ENCODE results near the gene CDA.
A peak's percentile ranks its signal among the peaks of the same experiment; 100 is the strongest.

Gene CDA

DNA sequence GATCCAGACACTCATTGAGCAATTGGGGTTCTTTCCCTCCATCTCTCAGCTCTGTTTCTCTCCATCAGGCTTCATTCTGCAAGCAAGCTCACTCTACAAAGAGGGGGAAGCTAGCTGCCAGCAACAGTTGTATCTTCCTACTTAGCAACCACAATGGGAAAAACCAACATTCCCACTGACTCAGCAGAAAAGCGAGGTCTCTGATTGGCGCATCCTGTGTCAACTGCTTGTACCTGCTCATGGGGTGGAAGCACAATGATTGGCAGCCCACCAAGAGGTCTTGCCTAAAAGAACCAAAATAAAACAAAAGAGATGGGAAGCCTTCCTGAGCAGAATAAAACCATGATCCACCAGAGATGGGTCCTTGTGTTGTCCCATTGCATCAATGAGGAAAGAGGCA lies 4.0 kb upstream of the CDA start:
- H3K4me3 ChIP-seq (ENCODE audit: low read depth in 1 of 2, low read length in 2 of 2): no peak overlapping the region
- peaks cover 11 to 15% of the 10 kb centered on the region in 2 donors for H3K27me3 ChIP-seq (ENCODE audit: control insufficient read depth in 1 of 2, insufficient read depth in 2 of 2, low read length in 2 of 2)
- H3K9ac ChIP-seq (ENCODE audit: low read depth in 1 of 2, low read length in 2 of 2): no peak overlapping the region
- no peaks in the 10 kb centered on the region for H3K36me3 ChIP-seq (ENCODE audit: control insufficient read depth in 1 of 2, insufficient read depth in 2 of 2, low read length in 2 of 2)
- no peak overlapping the region for H3K27ac ChIP-seq (ENCODE audit: low read depth, low read length)
- no peaks in the 10 kb centered on the region for H3K9me3 ChIP-seq (ENCODE audit: control insufficient read depth in 1 of 2, low read length in 2 of 2)
- H3K4me1 ChIP-seq (ENCODE audit: control insufficient read depth in 1 of 2, insufficient read depth in 2 of 2, low read length in 2 of 2): peaks cover 12 to 14% of the 10 kb centered on the region in 2 donors

DNA sequence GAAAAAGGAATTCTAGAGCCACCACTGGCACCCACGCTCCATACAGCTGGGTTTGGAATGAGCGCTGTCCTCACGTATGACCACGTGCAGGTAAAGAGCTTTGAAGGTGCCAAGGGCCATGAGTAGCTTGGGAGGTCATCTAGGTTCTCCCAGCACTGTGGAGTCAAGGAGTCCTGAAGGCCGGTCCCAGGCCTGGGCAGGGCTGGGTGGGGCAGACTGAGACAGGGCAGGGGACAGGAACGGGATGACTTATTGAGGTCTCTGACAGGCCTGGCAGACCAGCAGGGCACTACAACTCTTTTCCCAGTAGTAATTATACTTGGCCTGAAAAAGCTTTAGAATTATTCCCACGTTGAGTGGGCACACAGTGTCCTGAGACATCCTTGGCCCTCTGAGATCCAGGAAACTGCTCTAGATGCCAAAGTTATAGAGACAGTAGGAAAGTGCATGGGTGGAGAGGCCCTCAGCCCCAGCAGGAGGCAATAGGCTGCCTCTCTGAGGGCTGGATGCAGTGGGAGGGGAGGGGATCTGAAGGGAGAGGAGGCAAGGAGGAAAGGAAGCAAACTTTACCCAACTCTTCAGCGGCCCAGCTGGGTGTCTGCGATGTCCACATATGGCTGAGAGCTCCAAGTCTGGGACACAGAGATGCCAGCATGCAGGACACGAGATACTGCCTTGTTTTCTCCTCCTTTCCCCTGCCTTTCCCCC lies 1.8 kb upstream of the CDA start:
- Histone ChIP-seq H3K4me3 (ENCODE audit: low read depth in 1 of 2, low read length in 2 of 2) (no peak overlapping the region), H3K36me3 (ENCODE audit: control insufficient read depth in 1 of 2, insufficient read depth in 2 of 2, low read length in 2 of 2) (no peaks in the 10 kb centered on the region), H3K27me3 (ENCODE audit: control insufficient read depth in 1 of 2, insufficient read depth in 2 of 2, low read length in 2 of 2) (peaks cover 16 to 25% of the 10 kb centered on the region in 2 donors), H3K9me3 (ENCODE audit: control insufficient read depth in 1 of 2, low read length in 2 of 2) (no peaks in the 10 kb centered on the region), H3K27ac (ENCODE audit: low read depth, low read length) (no peak overlapping the region), H3K9ac (ENCODE audit: low read depth in 1 of 2, low read length in 2 of 2) (no peak overlapping the region), H3K4me1 (ENCODE audit: control insufficient read depth in 1 of 2, insufficient read depth in 2 of 2, low read length in 2 of 2) (peaks cover 12 to 14% of the 10 kb centered on the region in 2 donors)

DNA sequence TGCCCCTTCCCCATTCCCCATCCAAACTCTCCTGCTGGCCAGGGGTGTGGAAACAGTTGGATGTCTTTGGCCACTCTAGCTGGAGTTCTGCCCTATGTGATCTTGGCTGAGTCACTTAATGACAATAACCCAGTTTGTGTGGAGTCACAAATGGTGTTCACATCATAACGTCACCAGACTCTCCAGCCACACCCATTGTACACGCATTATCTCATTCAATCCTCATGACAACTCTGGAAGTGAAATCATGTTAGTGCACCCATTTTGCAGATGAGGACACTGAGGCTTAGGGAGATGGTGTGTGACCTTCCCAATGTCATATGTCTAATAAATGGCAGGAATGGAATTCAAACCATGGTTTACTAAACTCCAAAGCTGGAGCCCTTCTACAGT lies 1.2 kb upstream of the CDA start:
- H3K27ac ChIP-seq (ENCODE audit: low read depth, low read length): no peak overlapping the region
- H3K9ac ChIP-seq (ENCODE audit: low read depth in 1 of 2, low read length in 2 of 2): no peak overlapping the region
- no peaks in the 10 kb centered on the region for H3K36me3 ChIP-seq (ENCODE audit: control insufficient read depth in 1 of 2, insufficient read depth in 2 of 2, low read length in 2 of 2)
- H3K27me3 ChIP-seq (ENCODE audit: control insufficient read depth in 1 of 2, insufficient read depth in 2 of 2, low read length in 2 of 2): peaks cover 16 to 28% of the 10 kb centered on the region in 2 donors
- H3K4me3 ChIP-seq (ENCODE audit: low read depth in 1 of 2, low read length in 2 of 2): no peak overlapping the region
- no peaks in the 10 kb centered on the region for H3K9me3 ChIP-seq (ENCODE audit: control insufficient read depth in 1 of 2, low read length in 2 of 2)
- H3K4me1 ChIP-seq (ENCODE audit: control insufficient read depth in 1 of 2, insufficient read depth in 2 of 2, low read length in 2 of 2): peaks cover 12 to 14% of the 10 kb centered on the region in 2 donors

DNA sequence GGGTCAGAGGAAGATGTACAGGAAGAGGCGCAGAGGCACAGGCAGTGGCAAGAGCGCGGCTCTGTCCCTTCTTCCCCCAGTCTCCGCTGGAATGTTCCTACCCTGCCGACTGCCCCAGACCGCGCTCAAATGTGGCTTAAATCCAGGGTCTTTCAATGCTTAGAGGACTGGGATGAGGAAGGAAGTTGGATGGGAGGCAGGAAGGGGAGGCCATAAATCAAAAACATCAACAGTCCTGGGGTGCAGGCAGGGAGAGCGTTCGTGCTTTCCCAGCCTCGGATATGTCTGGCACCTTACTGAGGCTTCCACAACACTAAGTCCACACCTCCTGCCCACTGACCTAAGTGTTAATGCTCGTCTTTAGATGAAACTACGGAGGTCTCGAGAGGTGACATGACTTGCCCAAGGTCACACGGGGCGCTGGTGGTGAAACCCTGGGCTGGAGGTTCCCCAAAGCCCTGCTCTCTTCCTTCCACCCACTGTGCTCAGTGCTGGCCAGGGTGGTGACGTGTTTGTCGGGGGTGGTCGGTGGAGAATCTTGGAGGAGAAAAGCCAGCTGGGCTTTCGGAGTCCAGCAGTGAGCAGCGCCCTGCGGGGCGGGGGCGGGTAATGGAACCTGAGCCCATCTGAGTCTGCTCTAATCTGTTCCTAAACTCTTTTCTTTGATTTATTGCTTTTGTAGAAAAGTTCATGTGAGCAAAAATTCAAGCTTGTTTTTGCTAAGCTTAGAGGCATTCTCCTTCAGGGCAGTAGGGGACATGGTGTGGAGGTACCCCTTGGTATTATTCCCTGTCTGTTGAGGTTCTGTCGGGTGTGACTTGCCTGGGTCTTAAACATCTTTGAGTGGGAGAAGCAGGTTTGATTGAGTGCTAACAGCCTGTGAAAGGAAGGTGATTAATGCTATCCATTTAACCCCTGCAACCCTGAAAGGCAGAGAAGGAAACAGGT lies 708 bp downstream of the CDA start:
- Histone ChIP-seq H3K9ac (ENCODE audit: low read depth in 1 of 2, low read length in 2 of 2) (peak overlapping the region in 1 of 2 donors; percentile 22), H3K27me3 (ENCODE audit: control insufficient read depth in 1 of 2, insufficient read depth in 2 of 2, low read length in 2 of 2) (peaks cover 16 to 28% of the 10 kb centered on the region in 2 donors), H3K4me3 (ENCODE audit: low read depth in 1 of 2, low read length in 2 of 2) (peak overlapping the region; percentile 46)

DNA sequence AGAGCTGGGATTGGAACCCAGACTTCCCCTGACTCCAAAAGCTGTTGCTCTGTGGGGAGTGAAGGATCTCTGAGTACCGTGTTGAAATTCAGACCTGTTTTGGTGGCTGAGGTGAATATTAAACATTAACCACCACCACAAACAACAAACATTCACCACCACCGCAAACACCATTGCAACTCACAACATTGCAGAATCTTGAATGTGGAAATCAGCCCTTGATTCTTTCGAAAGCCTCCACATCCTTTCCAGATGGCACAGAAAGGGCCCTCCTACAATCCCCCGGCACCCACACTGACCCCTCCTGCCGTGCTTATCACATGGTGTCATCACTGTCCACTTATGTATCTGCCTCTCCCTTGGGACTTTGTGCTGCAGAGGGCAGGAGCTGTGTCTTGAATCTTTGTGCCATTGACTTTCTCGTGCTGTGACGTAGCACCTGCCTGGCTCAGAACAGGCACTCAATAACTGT lies 1.4 kb downstream of the CDA start:
- Histone ChIP-seq H3K27me3 (ENCODE audit: control insufficient read depth in 1 of 2, insufficient read depth in 2 of 2, low read length in 2 of 2) (peaks cover 16 to 28% of the 10 kb centered on the region in 2 donors), H3K27ac (ENCODE audit: low read depth, low read length) (no peak overlapping the region)

More for the DNA sequence above, 708 bp downstream of the CDA start:
- Histone ChIP-seq H3K4me1 (ENCODE audit: control insufficient read depth in 1 of 2, insufficient read depth in 2 of 2, low read length in 2 of 2) (peaks cover 12 to 14% of the 10 kb centered on the region in 2 donors), H3K36me3 (ENCODE audit: control insufficient read depth in 1 of 2, insufficient read depth in 2 of 2, low read length in 2 of 2) (no peaks in the 10 kb centered on the region), H3K27ac (ENCODE audit: low read depth, low read length) (no peak overlapping the region), H3K9me3 (ENCODE audit: control insufficient read depth in 1 of 2, low read length in 2 of 2) (no peaks in the 10 kb centered on the region)

DNA sequence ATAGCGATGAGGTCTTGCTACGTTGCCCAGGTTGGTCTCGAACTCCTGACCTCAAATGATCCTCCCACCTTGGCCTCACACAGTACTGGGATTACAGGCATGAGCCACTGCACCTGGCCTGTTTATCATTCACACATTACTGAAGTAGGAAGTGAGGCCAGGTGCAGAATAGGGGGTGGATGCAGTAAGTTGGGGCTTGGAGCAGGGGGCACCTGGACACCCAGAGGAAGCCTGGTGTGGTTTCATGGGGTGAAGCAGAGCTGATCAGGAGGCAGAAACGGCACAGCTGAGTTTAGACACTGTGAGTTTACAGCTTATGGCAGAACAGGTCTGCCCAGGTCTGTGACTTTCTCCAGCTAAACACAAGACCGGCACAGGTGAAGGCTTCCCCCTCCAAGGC lies 4.9 kb downstream of the CDA start:
- peaks cover 9 to 10% of the 10 kb centered on the region in 2 donors for H3K4me1 ChIP-seq (ENCODE audit: control insufficient read depth in 1 of 2, insufficient read depth in 2 of 2, low read length in 2 of 2)
- H3K9ac ChIP-seq (ENCODE audit: low read depth in 1 of 2, low read length in 2 of 2): no peak overlapping the region
- peaks cover 13 to 23% of the 10 kb centered on the region in 2 donors for H3K27me3 ChIP-seq (ENCODE audit: control insufficient read depth in 1 of 2, insufficient read depth in 2 of 2, low read length in 2 of 2)
- H3K36me3 ChIP-seq (ENCODE audit: control insufficient read depth in 1 of 2, insufficient read depth in 2 of 2, low read length in 2 of 2): no peaks in the 10 kb centered on the region
- H3K9me3 ChIP-seq (ENCODE audit: control insufficient read depth in 1 of 2, low read length in 2 of 2): no peaks in the 10 kb centered on the region
- H3K27ac ChIP-seq (ENCODE audit: low read depth, low read length): no peak overlapping the region
- H3K4me3 ChIP-seq (ENCODE audit: low read depth in 1 of 2, low read length in 2 of 2): no peak overlapping the region

More for the DNA sequence above, 1.4 kb downstream of the CDA start:
- Histone ChIP-seq H3K4me1 (ENCODE audit: control insufficient read depth in 1 of 2, insufficient read depth in 2 of 2, low read length in 2 of 2) (peaks cover 12 to 14% of the 10 kb centered on the region in 2 donors), H3K4me3 (ENCODE audit: low read depth in 1 of 2, low read length in 2 of 2) (peak overlapping the region in 1 of 2 donors; percentile 5), H3K9me3 (ENCODE audit: control insufficient read depth in 1 of 2, low read length in 2 of 2) (no peaks in the 10 kb centered on the region), H3K36me3 (ENCODE audit: control insufficient read depth in 1 of 2, insufficient read depth in 2 of 2, low read length in 2 of 2) (no peaks in the 10 kb centered on the region), H3K9ac (ENCODE audit: low read depth in 1 of 2, low read length in 2 of 2) (no peak overlapping the region)

DNA sequence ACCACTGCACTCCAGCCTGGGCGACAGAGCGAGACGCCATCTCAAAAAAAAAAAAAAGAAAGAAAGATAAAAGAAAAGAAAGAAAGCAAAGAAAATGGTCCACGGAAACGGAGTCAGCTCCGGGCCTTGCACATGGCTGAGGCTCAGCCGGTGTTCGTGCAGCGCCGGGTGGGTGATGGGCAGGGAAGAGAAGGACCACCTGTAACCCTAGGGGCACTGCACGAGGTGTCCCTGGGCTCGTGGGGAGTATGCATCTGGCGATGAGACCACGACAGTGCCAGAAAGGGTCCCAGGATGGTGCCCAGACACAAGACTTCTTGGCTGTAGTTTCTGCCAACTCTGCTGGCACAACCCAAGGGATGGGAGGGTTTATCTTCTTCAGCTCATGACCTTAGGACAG lies 5.8 kb downstream of the CDA start:
- H3K4me1 ChIP-seq (ENCODE audit: control insufficient read depth in 1 of 2, insufficient read depth in 2 of 2, low read length in 2 of 2): peaks cover 0 to under 1% of the 10 kb centered on the region in 2 donors
- H3K4me3 ChIP-seq (ENCODE audit: low read depth in 1 of 2, low read length in 2 of 2): no peak overlapping the region
- H3K36me3 ChIP-seq (ENCODE audit: control insufficient read depth in 1 of 2, insufficient read depth in 2 of 2, low read length in 2 of 2): no peaks in the 10 kb centered on the region
- peaks cover 6 to 14% of the 10 kb centered on the region in 2 donors for H3K27me3 ChIP-seq (ENCODE audit: control insufficient read depth in 1 of 2, insufficient read depth in 2 of 2, low read length in 2 of 2)
- no peaks in the 10 kb centered on the region for H3K9me3 ChIP-seq (ENCODE audit: control insufficient read depth in 1 of 2, low read length in 2 of 2)
- no peak overlapping the region for H3K27ac ChIP-seq (ENCODE audit: low read depth, low read length)
- H3K9ac ChIP-seq (ENCODE audit: low read depth in 1 of 2, low read length in 2 of 2): no peak overlapping the region

DNA sequence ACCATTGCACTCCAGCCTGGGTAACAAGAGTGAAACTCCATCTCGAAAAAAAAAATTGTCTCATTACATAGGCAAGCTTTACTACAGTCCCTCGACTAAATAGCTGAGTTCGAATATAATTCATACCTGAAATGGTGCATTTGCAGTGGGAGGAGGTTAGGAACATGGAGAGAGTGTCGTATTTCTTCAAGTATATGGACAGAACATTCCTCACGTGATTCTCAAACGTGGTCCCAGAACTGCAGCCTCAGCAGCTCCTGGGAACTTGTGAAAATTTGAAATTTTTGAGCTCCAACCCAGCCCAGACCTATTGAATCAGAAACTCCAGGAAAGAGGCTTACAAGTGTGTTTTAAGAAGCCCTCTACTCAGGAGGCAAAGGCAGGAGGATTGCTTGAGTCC lies 7.2 kb downstream of the CDA start:
- Histone ChIP-seq H3K4me3 (ENCODE audit: low read depth in 1 of 2, low read length in 2 of 2) (no peak overlapping the region), H3K9me3 (ENCODE audit: control insufficient read depth in 1 of 2, low read length in 2 of 2) (no peaks in the 10 kb centered on the region), H3K4me1 (ENCODE audit: control insufficient read depth in 1 of 2, insufficient read depth in 2 of 2, low read length in 2 of 2) (no peaks in the 10 kb centered on the region), H3K27ac (ENCODE audit: low read depth, low read length) (no peak overlapping the region), H3K9ac (ENCODE audit: low read depth in 1 of 2, low read length in 2 of 2) (no peak overlapping the region), H3K36me3 (ENCODE audit: control insufficient read depth in 1 of 2, insufficient read depth in 2 of 2, low read length in 2 of 2) (no peaks in the 10 kb centered on the region), H3K27me3 (ENCODE audit: control insufficient read depth in 1 of 2, insufficient read depth in 2 of 2, low read length in 2 of 2) (peaks cover 0 to 4% of the 10 kb centered on the region in 2 donors)

DNA sequence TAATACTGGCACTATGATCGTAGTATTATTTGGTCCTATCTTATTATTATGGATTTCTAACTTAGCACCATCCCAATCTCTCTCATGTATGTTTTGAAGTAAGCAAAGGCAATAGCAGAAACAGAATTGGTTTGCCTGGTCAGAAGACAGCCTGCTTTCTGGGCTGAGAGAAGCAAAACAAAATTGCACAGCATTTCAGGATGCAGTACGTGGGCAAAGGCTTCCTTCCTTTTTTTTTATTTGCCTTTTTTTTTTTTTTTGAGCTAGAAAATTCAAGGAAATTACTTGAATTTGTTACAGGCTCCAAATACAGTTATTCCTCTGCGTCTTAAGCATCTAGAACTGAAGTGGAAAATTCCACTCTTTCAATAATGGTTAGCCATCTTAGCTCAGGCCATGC lies 8.8 kb downstream of the CDA start:
- Histone ChIP-seq H3K27me3 (ENCODE audit: control insufficient read depth in 1 of 2, insufficient read depth in 2 of 2, low read length in 2 of 2) (no peaks in the 10 kb centered on the region), H3K4me3 (ENCODE audit: low read depth in 1 of 2, low read length in 2 of 2) (no peak overlapping the region), H3K4me1 (ENCODE audit: control insufficient read depth in 1 of 2, insufficient read depth in 2 of 2, low read length in 2 of 2) (no peaks in the 10 kb centered on the region), H3K9me3 (ENCODE audit: control insufficient read depth in 1 of 2, low read length in 2 of 2) (no peaks in the 10 kb centered on the region), H3K9ac (ENCODE audit: low read depth in 1 of 2, low read length in 2 of 2) (no peak overlapping the region), H3K36me3 (ENCODE audit: control insufficient read depth in 1 of 2, insufficient read depth in 2 of 2, low read length in 2 of 2) (no peaks in the 10 kb centered on the region), H3K27ac (ENCODE audit: low read depth, low read length) (no peak overlapping the region)

DNA sequence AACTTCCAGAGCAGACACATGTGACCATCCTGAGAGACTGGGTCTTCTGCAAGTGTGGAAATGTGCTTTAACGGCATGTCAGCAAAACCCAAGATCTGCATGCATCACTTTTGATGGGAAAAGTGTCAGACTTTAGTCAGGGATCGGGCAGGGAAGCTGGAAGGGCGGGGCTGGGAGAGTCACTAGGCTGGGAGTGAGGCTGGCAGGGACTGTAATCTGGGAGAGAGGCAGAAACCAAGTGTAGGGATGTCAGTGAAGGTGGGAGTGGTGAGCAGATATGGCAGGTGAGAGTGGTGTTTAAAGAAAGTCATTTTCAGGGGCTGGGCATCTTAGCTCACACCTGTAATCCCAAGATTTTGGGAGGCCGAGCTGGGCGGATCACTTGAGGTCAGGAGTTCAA lies 11.3 kb downstream of the CDA start:
- H3K4me3 ChIP-seq (ENCODE audit: low read depth in 1 of 2, low read length in 2 of 2): no peak overlapping the region
- no peaks in the 10 kb centered on the region for H3K9me3 ChIP-seq (ENCODE audit: control insufficient read depth in 1 of 2, low read length in 2 of 2)
- H3K27ac ChIP-seq (ENCODE audit: low read depth, low read length): no peak overlapping the region
- H3K4me1 ChIP-seq (ENCODE audit: control insufficient read depth in 1 of 2, insufficient read depth in 2 of 2, low read length in 2 of 2): peaks cover 5 to 8% of the 10 kb centered on the region in 2 donors
- H3K27me3 ChIP-seq (ENCODE audit: control insufficient read depth in 1 of 2, insufficient read depth in 2 of 2, low read length in 2 of 2): no peaks in the 10 kb centered on the region
- no peaks in the 10 kb centered on the region for H3K36me3 ChIP-seq (ENCODE audit: control insufficient read depth in 1 of 2, insufficient read depth in 2 of 2, low read length in 2 of 2)
- no peak overlapping the region for H3K9ac ChIP-seq (ENCODE audit: low read depth in 1 of 2, low read length in 2 of 2)
